Measurements from ENCODE around the gene CHMP6.
"Not testable (repeated sequence)": the region's sequence is repeated elsewhere in the genome, so short reads cannot be mapped to it uniquely, and the experiment has no call there.

The CHMP6 gene

GRCh38 chr17:81022344-81022676 lies 30.7 kb downstream of the CHMP6 start:
- H3K9ac ChIP-seq (ENCODE audit: low read depth, low read length): no peak overlapping the region
- no peak overlapping the region for H3K4me2 ChIP-seq (ENCODE audit: low read length)
- no peaks in the 10 kb centered on the region for H3K36me3 ChIP-seq (ENCODE audit: insufficient read depth, low read length)
- no peaks in the 10 kb centered on the region for H3K9me3 ChIP-seq (replicated peaks; ENCODE audit: low read length)
- no peak overlapping the region for H3K4me3 ChIP-seq (ENCODE audit: low read length)
- peaks cover 38% of the 10 kb centered on the region for H3K4me1 ChIP-seq (ENCODE audit: control insufficient read depth, insufficient read depth, low read length)
- peaks cover 29% of the 10 kb centered on the region for H3K27me3 ChIP-seq (ENCODE audit: control insufficient read depth, insufficient read depth, low read length)

GRCh38 chr17:81025065-81025740 lies 33.6 kb downstream of the CHMP6 start:
- H3K9ac ChIP-seq (ENCODE audit: low read depth, low read length): no peak overlapping the region
- H3K9me3 ChIP-seq (replicated peaks; ENCODE audit: low read length): no peaks in the 10 kb centered on the region
- peaks cover 43% of the 10 kb centered on the region for H3K27me3 ChIP-seq (ENCODE audit: control insufficient read depth, insufficient read depth, low read length)
- no peak overlapping the region for H3K4me3 ChIP-seq (ENCODE audit: low read length)
- H3K4me2 ChIP-seq (ENCODE audit: low read length): no peak overlapping the region
- H3K36me3 ChIP-seq (ENCODE audit: insufficient read depth, low read length): no peaks in the 10 kb centered on the region
- peaks cover 27% of the 10 kb centered on the region for H3K4me1 ChIP-seq (ENCODE audit: control insufficient read depth, insufficient read depth, low read length)

- Histone ChIP-seq H3K9me3 (replicated peaks; ENCODE audit: low read length) (no peaks in the 10 kb centered on the region), H3K36me3 (ENCODE audit: insufficient read depth, low read length) (no peaks in the 10 kb centered on the region), H3K4me1 (ENCODE audit: control insufficient read depth, insufficient read depth, low read length) (peaks cover 23% of the 10 kb centered on the region), H3K4me3 (ENCODE audit: low read length) (no peak overlapping the region), H3K4me2 (ENCODE audit: low read length) (peak overlapping the region; percentile 50), H3K27me3 (ENCODE audit: control insufficient read depth, insufficient read depth, low read length) (peaks cover 43% of the 10 kb centered on the region), H3K9ac (ENCODE audit: low read depth, low read length) (no peak overlapping the region)
Measured at GRCh38 chr17:81025741-81026129, 34.1 kb downstream of the CHMP6 start.

GRCh38 chr17:81026266-81027036 lies 34.8 kb downstream of the CHMP6 start:
- Histone ChIP-seq H3K4me2 (ENCODE audit: low read length) (no peak overlapping the region), H3K9ac (ENCODE audit: low read depth, low read length) (no peak overlapping the region), H3K36me3 (ENCODE audit: insufficient read depth, low read length) (no peaks in the 10 kb centered on the region), H3K9me3 (replicated peaks; ENCODE audit: low read length) (no peaks in the 10 kb centered on the region), H3K4me1 (ENCODE audit: control insufficient read depth, insufficient read depth, low read length) (peaks cover 16% of the 10 kb centered on the region), H3K4me3 (ENCODE audit: low read length) (no peak overlapping the region), H3K27me3 (ENCODE audit: control insufficient read depth, insufficient read depth, low read length) (peaks cover 43% of the 10 kb centered on the region)

GRCh38 chr17:81027038-81027437 lies 35.4 kb downstream of the CHMP6 start:
- Histone ChIP-seq H3K4me2 (ENCODE audit: low read length) (no peak overlapping the region), H3K9me3 (replicated peaks; ENCODE audit: low read length) (no peaks in the 10 kb centered on the region), H3K4me1 (ENCODE audit: control insufficient read depth, insufficient read depth, low read length) (peaks cover 15% of the 10 kb centered on the region), H3K4me3 (ENCODE audit: low read length) (no peak overlapping the region), H3K27me3 (ENCODE audit: control insufficient read depth, insufficient read depth, low read length) (peaks cover 43% of the 10 kb centered on the region), H3K36me3 (ENCODE audit: insufficient read depth, low read length) (no peaks in the 10 kb centered on the region), H3K9ac (ENCODE audit: low read depth, low read length) (no peak overlapping the region)

- no peaks in the 10 kb centered on the region for H3K36me3 ChIP-seq (ENCODE audit: insufficient read depth, low read length)
- peaks cover 43% of the 10 kb centered on the region for H3K27me3 ChIP-seq (ENCODE audit: control insufficient read depth, insufficient read depth, low read length)
- no peak overlapping the region for H3K4me2 ChIP-seq (ENCODE audit: low read length)
- H3K9me3 ChIP-seq (replicated peaks; ENCODE audit: low read length): no peaks in the 10 kb centered on the region
- no peak overlapping the region for H3K9ac ChIP-seq (ENCODE audit: low read depth, low read length)
- H3K4me3 ChIP-seq (ENCODE audit: low read length): no peak overlapping the region
- peaks cover 15% of the 10 kb centered on the region for H3K4me1 ChIP-seq (ENCODE audit: control insufficient read depth, insufficient read depth, low read length)
Measured at GRCh38 chr17:81027591-81028505, 36.2 kb downstream of the CHMP6 start.

GRCh38 chr17:81028506-81028858 lies 36.8 kb downstream of the CHMP6 start:
- no peak overlapping the region for H3K4me2 ChIP-seq (ENCODE audit: low read length)
- H3K4me1 ChIP-seq (ENCODE audit: control insufficient read depth, insufficient read depth, low read length): peaks cover 15% of the 10 kb centered on the region
- no peak overlapping the region for H3K9ac ChIP-seq (ENCODE audit: low read depth, low read length)
- no peaks in the 10 kb centered on the region for H3K36me3 ChIP-seq (ENCODE audit: insufficient read depth, low read length)
- H3K9me3 ChIP-seq (replicated peaks; ENCODE audit: low read length): no peaks in the 10 kb centered on the region
- peaks cover 43% of the 10 kb centered on the region for H3K27me3 ChIP-seq (ENCODE audit: control insufficient read depth, insufficient read depth, low read length)
- H3K4me3 ChIP-seq (ENCODE audit: low read length): no peak overlapping the region

GRCh38 chr17:81029859-81030258 lies 38.2 kb downstream of the CHMP6 start:
- Histone ChIP-seq H3K27me3 (ENCODE audit: control insufficient read depth, insufficient read depth, low read length) (peaks cover 38% of the 10 kb centered on the region), H3K36me3 (ENCODE audit: insufficient read depth, low read length) (no peaks in the 10 kb centered on the region)

GRCh38 chr17:81030312-81030711 lies 38.7 kb downstream of the CHMP6 start:
- peaks cover 24% of the 10 kb centered on the region for H3K4me1 ChIP-seq (ENCODE audit: control insufficient read depth, insufficient read depth, low read length)
- peaks cover 34% of the 10 kb centered on the region for H3K27me3 ChIP-seq (ENCODE audit: control insufficient read depth, insufficient read depth, low read length)

More at GRCh38 chr17:81029859-81030258, 38.2 kb downstream of the CHMP6 start:
- Histone ChIP-seq H3K9ac (ENCODE audit: low read depth, low read length) (no peak overlapping the region), H3K4me2 (ENCODE audit: low read length) (no peak overlapping the region), H3K4me3 (ENCODE audit: low read length) (no peak overlapping the region), H3K4me1 (ENCODE audit: control insufficient read depth, insufficient read depth, low read length) (peaks cover 24% of the 10 kb centered on the region), H3K9me3 (replicated peaks; ENCODE audit: low read length) (no peaks in the 10 kb centered on the region)

GRCh38 chr17:81030741-81031565 lies 39.3 kb downstream of the CHMP6 start:
- Histone ChIP-seq H3K27me3 (ENCODE audit: control insufficient read depth, insufficient read depth, low read length) (peaks cover 27% of the 10 kb centered on the region), H3K9ac (ENCODE audit: low read depth, low read length) (no peak overlapping the region)

More at GRCh38 chr17:81030312-81030711, 38.7 kb downstream of the CHMP6 start:
- H3K9ac ChIP-seq (ENCODE audit: low read depth, low read length); H3K4me2 ChIP-seq (ENCODE audit: low read length); H3K9me3 ChIP-seq (replicated peaks; ENCODE audit: low read length); H3K36me3 ChIP-seq (ENCODE audit: insufficient read depth, low read length); H3K4me3 ChIP-seq (ENCODE audit: low read length): not testable (repeated sequence)

More at GRCh38 chr17:81030741-81031565, 39.3 kb downstream of the CHMP6 start:
- H3K4me1 ChIP-seq (ENCODE audit: control insufficient read depth, insufficient read depth, low read length): peaks cover 17% of the 10 kb centered on the region
- H3K4me2 ChIP-seq (ENCODE audit: low read length): no peak overlapping the region
- H3K4me3 ChIP-seq (ENCODE audit: low read length): no peak overlapping the region
- no peaks in the 10 kb centered on the region for H3K9me3 ChIP-seq (replicated peaks; ENCODE audit: low read length)
- no peaks in the 10 kb centered on the region for H3K36me3 ChIP-seq (ENCODE audit: insufficient read depth, low read length)
